NCI-H187 (cell line): ENCODE measurements around the gene NRXN3.

Experiments
- DNase-seq, 2 experiments: peaks; one replicate each; lab custom pipeline; 2025; lab: John Stamatoyannopoulos, UW

NRXN3 gene

DNA sequence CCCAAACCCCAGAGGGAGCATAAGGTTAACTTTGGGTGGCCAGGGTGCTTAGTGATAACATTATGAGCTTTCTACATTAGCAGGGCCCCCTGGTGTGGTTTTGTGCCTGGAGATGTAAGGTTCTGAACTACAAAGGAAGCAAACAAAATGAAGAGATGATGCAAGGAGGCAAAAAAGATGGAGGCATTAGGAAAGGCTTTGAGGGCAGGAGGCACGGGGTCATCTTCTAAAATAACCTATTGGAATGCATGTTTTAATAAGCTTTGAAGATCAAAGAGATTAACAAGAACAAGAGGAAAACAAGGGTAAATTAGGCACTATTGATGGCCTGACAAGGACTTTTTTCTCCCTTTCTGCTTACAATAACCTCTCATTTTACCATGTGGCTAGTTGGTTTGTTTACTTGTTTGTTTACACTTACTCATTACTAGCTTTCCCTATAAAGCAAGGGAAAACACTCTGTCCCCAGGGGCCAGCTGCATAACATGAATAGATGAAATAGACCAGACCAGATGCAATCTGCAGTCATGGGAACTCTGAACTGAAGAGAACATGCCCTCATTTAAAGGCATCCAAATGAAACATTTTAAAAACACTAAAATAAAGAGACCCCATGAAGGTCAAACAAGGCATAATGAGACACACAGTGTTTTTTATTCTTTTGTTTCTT lies 1650.8 kb downstream of the NRXN3 start:
- DNase-seq: no peak

DNA sequence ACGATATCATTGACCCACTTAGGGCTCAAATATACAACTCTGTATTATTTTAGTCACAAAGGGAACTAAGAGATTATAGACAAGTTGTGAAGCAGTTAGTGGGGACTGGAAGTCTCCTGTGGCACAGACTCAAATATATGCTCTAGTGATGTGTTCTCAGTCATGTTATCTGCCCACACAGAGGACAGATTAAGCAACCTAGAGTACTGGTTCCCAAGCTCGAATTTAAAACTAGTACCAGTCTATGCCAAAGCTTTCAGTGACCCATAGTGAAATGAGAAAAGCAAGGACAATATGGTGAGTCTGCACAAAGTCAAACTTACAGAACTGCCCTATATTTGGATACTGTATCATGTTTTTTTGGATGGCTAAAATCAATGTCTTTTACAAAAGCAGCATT lies 1651.9 kb downstream of the NRXN3 start:
- no peak for DNase-seq

DNA sequence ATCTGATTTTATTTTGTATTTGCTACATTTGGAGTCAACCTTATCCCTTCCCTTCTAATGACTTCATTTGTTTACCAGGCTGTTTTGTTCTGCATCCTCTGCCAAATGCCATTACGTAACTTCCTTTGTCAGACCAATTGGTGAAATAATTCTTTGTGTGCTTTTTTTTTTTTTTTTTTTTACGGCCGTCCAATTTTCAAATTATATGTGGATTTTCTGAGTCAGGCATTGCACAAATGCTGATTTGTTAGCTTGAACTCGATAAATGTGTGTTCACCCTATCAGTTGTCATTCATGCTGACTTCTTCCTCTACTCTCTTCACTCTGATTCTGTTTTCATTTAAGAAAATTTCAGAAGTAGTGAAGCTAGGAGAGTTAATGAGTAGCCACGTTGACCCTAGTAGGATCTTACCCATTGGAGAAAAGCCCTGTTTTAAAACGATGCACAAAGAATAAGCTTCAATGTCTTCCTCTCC lies 1654.9 kb downstream of the NRXN3 start:
- no peak for DNase-seq

DNA sequence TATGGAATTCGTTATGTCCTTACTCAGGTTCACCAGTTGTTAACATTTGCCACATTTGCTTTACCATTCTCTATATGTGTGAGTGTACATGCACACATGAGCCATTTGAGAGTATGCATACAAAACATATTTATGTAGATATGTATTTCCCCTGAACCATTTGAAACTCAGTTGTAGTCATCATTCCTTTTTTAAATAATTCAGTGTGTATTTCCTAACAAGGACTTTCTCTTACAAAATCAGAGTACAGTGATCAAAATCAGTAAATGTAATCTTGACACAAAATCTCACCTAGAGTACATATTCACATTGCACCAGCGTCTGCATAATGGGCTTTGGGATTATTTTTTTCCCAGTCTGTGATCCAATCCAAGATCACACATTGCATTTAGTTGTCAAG lies 1656.2 kb downstream of the NRXN3 start:
- no peak for DNase-seq

DNA sequence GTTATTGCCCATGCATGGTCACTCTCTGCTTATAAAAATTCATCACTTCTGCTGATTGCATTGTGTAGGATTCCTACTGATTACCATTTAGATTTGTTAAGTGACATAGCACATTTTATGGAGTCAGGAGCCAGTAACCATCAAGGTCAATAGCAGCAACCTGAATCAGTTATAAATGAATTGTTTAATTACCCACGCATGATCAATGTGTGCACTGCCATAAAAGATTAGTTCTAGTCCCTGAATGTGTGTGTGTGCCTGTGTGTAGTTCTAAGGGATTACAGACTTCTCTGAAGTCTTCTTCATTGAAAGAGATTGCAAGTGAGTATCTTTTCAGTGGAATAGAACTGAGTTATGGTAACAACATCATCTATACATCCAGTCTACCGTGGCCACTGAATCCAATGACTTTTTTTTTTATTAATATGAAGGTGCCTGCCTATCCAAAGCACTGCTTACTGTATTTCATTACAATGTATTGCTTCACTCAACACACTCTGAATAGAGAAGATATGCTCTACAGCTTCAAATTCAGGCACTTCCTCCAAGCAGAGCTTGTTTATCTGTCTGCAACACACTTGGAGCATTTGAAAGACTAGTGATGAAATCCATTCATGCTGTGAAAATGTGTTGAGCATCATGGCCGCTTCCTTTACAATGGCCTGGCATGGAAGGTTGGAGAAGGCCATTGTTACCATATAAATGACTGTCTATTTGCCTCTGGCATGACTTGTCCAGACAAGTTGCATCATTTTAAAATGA lies 1659.4 kb downstream of the NRXN3 start:
- DNase-seq: no peak

DNA sequence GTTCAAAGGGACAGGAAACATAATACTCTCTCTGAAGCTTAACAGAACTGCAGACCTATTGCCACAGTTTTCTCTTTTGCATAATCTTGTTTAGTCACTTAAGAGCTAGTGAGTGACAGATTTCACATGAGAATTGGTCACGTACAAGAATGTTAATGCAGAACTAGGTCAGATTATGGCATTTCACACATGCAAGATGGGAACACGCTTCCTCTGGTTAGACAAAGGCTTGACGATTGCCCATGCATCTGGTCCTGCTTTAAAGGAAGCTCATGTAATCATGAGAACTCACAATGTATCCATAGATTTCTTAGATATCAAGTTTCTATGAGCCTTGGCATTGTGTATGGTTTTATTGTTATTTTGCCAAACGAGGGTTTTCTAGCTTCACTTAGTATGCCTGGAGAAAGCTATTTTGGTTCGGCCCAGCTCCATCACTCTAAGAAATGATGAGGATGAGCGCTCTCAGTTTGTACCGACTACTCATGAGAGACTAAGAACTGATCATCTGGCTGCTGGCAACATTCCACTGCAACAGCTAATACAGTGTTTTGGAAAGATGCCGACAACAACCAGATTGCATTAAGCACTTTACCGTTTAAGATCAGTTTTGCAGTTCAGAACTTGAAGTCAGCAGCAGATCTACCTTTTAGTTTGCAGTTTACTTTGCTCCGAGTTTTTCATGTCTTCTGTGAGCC lies 1661.2 kb downstream of the NRXN3 start:
- no peak for DNase-seq

DNA sequence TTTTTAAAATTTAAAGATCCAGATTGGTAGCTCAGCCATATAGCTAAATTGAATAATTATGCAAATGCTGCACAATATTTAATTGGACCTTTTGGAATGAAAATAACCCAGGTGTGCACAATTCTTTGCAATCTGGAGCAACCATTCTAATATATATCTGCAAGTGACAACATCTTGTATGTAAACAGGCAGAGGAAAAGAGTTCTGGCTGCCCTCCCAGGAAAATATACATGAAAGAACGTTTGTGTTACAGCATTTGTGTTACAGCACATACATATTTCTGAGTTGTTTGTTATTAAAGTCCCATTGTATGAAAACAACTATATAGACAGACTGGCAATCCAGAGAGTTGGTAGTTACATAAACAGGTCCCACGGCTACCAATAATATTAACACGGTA lies 1663.6 kb downstream of the NRXN3 start:
- no peak for DNase-seq

DNA sequence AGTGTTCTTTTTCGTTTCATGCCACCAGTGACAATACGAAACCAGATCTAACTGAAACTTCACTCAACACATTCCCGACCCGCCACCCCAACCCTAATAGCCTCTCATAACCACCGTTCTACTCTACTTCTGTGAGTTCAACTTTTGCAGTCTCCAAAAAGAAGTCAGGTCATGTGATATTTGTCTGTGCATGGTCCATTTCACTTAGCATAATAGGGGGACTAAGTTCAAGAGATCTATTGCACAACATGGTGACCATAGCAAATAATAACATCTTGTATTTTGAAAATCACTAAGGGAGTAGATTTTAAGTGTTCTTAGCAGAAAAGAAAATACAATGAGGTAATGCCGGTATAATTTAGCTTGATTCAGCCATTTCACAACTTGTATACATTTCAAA lies 1664.7 kb downstream of the NRXN3 start:
- DNase-seq: no peak

DNA sequence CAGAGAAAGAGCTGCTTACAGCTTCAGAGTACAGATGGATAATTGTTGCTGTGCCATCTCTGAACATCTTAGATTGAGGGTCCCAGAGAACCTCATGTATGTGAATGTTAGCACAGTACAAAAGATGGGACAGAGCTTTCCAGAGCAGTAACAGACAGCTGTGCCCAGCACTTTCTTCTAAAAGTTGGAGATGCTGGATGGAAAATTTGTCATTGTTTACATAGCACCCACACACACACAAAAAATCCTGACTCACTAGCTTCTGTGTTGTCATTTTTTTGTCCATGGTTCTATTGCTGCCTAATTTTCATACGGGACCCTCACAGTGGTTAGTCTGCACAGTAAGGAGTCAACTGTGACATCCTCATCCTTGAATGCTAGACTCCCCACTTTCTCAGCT lies 1666.4 kb downstream of the NRXN3 start:
- DNase-seq: no peak

DNA sequence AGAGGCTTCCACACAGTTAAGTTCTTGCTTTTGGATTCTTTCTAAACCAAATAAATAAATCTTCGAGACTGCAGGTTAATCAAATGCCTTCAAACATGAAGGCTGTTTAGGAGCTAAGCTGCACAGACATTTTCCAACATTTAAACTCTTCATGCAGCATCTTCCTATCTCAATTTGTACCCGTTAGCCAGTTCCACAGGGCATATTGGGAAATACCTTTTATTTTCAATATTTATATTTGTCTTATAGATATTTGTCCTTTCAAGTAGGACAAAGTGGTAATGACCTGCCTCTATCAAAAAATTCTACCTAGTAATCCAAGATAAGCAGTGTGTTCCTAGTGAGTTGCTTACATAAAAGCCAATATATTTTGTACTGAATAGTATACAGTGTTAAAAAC lies 1667.5 kb downstream of the NRXN3 start:
- no peak for DNase-seq

DNA sequence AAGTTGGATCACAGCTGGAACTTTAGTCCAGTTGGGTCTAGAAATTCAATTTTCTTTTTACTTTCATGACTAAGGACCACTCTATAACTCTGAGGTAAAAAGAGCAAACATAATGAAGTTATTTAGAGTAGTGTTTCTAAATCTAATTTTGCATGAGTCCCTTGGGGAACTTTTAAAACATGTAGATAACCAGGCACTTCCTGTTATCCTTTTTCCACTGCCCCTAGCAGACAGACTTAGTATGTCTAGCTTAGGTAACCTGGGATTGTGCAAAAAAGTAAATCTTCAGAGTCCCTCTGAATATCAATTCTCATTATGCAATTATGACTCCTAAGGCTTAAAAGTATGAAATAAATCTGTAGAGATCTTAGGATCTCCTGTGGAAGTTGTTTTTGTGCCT lies 1669.9 kb downstream of the NRXN3 start:
- DNase-seq: no peak

DNA sequence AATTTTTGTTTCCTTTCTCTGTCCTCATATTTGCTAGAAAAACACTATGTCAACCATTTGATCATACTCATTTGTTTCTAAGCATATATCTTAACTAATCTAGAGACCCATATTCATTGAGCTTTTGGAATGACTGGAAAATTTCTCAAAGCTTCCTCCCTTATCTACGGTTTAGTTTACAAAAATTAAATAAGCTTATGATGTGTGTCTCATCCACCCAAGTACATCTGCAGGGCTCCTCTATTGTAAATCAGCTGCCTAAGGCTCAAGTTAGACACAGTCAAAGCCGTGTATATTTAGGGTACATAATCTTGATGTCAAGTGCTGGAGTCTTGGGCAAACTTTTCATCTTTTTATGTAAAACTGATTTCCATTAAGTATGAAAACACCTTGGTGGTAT lies 1670.7 kb downstream of the NRXN3 start:
- no peak for DNase-seq

DNA sequence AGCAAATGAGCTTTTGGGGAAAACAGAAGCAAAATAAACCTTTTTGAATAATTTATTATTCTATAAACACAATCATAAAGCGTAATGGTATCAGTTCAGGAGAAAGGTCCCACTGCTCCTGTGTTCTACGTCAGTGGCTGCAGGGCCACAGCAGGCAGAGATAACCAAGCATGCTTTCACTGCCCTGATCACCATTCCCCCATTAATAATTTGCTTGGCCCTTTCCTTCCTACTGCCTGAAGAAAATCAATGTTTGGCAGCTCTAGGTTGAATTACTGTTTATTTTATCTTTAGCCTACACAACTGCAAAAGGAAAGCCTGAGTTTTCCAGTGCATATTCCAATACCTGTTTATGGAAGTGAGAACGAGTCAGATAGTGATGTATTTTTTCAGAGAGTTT lies 1671.3 kb downstream of the NRXN3 start:
- DNase-seq: no peak

DNA sequence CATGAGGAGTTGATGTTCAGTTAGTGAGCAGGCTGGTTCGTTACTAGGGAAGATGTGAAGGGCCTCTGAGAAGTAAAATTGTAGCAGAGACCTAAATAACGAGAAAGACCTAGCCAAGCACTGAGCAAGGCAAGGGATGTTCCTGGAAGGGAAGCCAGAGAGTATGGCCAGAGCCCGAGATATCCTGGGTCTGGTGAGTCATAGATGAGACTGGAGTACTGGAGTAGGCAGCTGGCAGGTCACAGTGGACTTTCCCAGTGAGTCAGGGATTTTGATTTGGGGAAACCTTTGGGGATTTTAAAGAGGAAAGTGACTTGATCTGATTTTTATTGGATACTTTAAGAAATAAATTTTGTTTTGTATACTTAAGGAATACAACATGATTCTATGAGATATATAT lies 1672.1 kb downstream of the NRXN3 start:
- DNase-seq: no peak

DNA sequence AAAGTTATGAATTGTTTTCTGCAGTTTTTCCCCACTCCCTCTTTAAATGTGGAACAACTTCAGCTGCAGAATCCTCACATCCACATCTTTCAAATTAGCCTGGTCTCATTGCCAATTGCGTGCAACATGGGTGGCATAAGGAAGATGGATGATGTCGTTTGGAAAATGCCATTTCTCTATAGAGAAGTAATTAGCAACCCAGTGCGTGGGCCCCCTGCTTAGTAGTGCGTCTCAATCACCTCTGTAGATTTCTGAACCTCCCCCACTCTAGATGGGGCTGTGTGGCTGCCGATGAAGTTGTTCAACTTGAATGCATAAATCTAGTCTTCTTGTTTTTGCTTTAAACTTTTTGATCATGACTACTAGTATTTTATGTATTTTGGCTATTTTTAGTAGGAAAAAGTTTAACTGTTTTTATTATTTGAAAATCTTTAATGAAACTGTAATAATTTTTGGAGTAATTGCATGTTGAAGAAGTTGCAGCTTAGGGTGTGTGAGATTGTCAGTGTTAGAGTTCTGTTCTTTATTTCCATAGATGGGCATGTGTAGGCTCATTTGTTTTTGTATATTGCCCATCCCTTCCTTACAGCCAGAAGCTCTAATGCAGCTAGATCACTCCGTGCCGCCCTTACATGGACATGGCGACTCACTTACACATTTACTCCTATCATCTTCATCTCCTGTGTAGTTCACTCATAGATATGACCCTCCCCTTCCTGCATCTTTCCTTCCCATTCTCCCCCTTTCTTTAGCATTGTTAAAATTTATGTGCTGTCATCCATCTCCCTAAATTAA lies 1683.0 kb downstream of the NRXN3 start:
- DNase-seq: no peak

DNA sequence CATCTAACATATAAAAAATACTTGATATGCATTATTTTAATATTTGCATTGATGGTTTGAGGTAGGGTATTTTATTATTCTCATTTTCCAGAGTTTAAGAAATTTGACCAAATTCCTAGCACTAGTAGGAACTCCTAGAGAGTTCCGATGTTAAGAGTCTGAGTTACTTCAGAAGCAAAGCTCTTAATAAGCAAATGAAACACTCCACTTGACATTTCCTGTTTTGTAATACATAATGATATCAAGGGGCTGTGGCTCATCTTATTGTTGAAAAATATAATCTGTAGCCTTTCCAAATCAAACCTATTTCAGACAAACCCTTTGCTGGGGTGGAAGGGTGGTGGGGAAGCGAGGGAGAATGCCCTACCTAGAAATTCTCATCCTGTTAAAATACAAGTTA lies 1685.6 kb downstream of the NRXN3 start:
- DNase-seq: no peak

DNA sequence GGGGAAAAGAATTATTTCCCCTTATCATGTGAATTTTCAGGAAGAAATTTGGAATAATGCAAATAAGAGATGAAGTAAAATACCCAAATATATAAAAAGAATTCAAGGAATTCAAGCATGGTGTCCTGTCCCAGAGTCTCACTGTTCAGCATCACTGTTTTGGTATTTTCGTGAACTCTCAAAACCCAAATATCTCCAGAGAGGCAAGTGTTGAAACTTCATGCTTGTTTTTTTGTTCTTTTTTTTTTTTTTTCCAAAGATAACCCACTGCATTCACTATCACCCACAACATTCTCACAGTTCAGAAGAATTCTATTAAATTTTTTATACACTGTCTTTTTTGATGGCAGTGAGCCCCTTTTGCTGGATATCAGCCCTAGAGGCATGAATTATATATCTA lies 1686.2 kb downstream of the NRXN3 start:
- no peak for DNase-seq

DNA sequence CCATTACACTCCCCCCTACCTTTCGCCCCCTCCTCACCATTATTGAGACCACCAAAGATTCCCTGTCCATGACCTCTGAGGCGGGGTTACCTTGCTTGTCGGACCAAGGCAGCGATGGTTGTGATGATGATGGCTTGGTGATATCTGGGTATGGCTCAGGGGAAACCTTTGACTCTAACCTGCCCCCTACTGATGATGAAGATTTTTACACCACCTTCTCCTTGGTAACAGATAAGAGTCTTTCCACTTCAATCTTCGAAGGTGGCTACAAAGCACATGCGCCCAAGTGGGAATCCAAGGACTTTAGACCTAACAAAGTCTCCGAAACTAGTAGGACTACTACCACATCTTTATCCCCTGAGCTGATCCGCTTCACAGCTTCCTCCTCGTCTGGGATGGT lies 1690.9 kb downstream of the NRXN3 start:
- DNase-seq: no peak

DNA sequence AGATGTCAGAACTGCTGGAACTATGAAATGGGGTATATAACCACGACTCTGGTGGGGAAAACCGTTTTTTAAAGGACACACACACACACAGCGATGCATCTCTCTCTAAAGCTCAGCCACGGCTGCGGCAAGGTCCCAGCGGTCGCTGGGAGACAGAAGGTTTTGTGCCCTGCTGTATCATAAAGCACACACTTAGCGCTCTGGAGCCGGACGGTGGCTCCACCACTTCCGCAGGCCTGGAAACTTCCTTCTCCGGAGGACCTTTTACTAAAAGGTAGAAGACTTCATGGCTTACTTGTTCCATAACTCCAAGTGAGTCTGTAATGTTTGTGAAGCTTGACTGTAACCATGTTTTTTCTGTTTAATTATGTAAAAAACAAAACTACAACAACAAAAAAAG lies 1691.9 kb downstream of the NRXN3 start:
- no peak for DNase-seq

DNA sequence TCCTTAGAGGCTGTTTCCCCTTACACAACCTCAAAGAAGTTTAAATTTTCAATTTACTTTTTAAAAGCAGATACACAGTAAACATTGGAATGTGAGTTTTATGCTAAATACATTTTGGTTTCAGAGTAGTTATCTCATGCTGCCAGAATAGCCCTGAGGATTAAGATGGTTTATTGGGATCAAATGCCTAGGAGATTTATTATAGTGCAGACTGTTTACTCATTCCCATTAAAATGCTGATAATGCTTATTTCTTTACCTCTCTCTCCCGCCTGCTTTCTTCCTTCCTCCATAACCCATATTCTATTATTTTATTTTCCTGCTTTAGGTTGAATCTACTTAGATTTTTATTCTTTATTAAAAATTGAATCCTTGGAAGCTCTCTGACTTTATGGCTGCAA lies 1701.0 kb downstream of the NRXN3 start:
- no peak for DNase-seq

DNA sequence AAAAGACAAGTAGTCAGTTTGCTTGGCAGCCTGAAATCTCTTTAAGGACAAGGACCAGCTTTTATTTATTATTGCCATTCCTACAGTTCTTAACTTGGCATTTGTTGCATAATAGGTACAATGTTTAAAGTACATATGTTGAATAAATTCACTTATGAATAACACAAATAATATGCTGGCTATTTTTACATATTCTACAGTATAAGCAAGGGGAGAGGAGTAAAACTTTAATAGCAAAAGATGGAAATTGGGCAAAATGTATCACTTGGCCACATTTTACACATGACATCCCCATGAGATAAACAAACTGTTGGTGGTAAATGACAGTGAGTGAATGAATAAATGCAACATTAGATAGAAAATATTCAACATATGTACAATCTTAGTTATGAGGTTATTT lies 1708.1 kb downstream of the NRXN3 start:
- no peak for DNase-seq

DNA sequence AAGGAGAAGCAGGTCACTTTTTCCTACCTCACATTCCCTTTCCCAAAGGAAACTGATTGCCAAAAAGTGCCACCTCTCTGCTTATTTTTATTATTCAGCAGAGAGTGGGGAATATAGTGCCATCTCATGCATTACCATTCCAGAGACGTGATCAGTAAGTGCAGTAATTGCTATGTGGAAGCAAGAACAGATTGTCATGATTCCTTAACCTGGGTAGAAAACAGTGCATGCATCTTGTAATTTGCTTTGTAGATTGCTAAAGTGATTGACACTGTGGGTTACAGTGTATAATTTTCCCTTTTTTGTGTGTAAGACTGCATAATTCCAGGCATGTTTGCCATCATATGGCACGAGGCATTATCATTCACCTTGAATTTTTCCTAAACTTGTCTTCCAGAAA lies 1708.6 kb downstream of the NRXN3 start:
- no peak for DNase-seq
